HG02885 (cell line): ENCODE measurements around the gene NCBP2L.

ENCODE experiments used
- ATAC-seq: cut with Tn5 transposase; IDR thresholded peaks from one replicate; pipeline ENCODE4 v1.9.1; 2021; ENCODE audit warnings: mild to moderate bottlenecking; ENCODE audit not compliant: unreplicated experiment, poor library complexity

NCBP2L gene

DNA sequence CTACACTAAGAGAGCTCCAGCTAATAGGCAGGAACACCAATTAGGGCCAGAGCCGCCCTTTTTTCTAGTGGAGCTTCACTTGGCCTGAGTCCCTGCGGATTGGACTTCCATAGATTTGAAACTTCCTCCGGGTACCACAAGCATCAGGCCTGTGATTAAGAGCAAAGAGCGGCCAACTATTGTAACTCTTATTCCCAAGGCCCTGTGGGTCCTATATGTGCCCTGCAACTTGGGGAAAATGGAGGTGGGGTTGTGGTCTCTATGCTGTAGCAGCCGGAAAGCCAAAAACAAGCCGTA, at the start of gene NCBP2L:
NCBP2L (plus strand) TSS at position 198 of the 297 bp plus-strand sequence. CDS start 16,488 bp downstream, outside the sequence.
- no peak for ATAC-seq

DNA sequence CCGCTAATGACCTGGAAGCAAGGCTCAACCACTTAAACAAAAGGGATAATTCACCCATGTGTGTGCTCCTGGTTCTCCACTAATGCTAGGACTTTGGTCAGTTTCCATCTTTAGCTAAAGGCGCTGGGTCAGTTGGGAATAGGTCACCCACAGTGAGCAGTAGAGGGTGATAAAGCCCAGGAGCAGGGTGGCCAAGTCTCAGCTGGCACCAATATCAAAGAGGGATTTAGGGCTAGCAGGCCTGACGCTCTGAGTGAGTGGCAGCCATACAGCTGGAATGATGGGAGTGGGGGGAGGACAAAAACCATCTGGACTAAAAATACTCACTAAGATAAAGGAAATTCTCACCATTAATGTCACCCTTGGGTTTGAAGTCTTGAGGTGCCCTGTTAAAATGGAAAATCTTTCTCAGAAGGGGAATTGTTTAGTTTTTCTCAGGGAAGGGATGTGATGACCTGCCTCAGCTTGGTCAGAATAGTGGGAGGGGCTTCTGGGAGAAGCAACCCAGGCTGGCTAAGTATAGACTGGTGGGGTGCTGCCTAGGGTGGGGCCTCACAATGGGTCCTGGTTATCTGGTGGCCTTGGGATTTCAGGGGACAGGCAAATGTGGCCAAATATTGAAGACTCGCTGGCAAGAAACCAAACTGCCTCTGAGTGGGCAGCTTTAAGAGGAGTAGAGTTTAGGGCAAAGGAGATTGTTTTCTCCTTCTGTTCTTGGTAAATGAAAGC, 49.0 kb upstream of the NCBP2L start:
- no peak for ATAC-seq

DNA sequence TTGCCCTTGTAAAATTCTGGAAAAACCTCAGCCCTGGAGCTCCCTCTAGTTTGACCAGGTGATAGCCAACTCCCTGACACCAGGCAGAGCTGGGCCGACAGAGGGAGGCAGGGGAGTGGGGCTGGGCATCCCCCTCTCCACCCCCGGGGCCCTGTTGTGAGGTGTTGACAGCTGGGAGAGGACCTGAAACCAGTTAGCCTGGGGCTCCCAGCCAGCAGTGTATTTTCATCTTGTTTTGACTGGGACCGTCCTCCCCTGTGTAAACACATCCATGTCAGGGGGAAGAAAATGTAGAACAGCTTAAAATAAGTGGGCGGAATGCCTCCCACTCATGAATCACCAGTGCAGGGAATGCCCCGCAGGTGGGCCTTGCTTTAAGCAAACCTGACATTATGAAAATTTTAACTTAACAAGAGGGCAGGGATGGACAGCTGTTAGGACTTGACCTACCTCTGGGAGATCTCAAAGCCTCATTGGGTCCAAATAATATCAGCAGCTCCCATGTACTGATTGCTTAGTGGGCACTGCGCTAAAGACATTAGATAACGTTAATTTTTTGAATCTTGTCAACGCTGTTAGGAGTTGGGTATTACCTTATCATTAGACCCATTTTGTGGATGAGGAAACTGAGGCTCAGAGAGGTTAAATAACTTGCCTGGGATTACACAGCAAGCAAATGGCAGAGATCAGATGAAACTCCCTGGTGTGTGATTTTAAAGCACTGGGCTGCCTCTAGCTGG, 47.8 kb upstream of the NCBP2L start:
- peak; percentile 84 for ATAC-seq

DNA sequence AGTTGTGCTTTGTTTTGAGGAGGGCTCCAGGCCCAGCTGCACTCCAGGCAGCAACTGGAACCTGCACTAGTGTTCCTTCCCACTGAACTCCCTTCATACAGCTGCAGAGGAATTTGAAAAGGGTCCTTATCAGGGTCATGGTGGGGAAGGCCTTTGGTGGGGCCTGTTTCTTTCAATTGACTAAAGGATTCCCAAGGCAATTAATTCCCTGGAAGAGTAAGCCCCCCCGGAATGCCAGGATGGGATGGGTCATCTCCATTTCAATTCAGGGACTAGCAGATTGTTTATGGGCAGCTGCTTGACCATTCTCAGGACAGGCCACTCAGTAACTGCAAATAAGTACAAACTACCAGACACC, 47.3 kb upstream of the NCBP2L start:
- ATAC-seq, result no peak

GRCh38 chrX:107730991-107731766, 46.4 kb upstream of the NCBP2L start:
- no peak for ATAC-seq

DNA sequence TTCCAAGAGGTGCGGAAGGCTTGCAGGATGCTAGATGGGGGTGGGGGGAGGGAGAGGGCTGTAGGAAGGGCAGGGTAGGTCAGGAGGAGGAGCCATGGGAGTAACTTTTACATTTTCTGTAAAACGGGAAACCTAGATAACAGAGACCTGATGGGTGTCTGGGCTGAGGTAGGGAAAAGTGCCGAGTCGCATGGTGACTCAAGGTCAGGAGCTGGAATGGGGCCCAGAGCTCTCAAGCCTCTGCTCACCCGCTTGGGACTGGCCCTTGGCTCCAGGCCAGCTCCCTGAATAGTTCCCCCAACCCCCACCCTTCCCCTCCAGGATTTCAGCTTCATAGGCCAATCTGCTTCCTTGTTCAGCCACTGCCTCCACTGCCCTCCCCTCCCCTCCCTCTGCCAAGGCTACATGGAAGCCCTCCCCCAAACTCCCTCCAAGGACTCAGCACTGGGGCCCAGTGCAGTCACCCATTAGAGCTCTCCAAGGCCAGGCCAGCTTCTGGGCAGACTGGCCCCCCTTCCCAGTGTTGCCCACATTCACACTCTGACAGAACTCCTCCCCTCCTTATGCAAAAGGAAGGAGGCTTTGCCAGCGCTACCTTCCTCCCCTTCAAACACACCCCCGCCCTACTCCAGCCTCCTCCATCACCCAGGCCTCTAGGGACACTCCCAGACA, 45.6 kb upstream of the NCBP2L start:
- no peak for ATAC-seq

- ATAC-seq, result no peak
These were observed 43.8 kb upstream of the NCBP2L start for GRCh38 chrX:107733686-107734085.

DNA sequence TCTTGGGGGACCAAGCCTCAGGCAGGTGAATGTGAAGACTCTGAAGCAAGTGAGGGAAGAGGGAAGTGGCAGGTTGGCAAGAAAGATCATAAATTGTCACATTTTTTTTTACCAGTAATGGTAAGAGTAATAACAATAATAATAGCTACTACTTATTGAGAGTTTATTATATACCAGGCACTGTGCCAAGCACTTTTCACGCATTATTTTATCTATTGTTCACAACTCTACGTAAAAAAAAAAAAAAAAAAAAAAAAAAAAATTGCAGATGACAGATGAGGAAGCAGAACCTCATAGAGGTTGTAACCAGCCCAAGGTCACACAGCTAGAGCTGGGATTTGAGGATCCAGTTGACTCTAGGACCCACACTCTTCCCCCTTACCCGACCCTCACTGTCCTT, 42.9 kb upstream of the NCBP2L start:
- ATAC-seq, result no peak

DNA sequence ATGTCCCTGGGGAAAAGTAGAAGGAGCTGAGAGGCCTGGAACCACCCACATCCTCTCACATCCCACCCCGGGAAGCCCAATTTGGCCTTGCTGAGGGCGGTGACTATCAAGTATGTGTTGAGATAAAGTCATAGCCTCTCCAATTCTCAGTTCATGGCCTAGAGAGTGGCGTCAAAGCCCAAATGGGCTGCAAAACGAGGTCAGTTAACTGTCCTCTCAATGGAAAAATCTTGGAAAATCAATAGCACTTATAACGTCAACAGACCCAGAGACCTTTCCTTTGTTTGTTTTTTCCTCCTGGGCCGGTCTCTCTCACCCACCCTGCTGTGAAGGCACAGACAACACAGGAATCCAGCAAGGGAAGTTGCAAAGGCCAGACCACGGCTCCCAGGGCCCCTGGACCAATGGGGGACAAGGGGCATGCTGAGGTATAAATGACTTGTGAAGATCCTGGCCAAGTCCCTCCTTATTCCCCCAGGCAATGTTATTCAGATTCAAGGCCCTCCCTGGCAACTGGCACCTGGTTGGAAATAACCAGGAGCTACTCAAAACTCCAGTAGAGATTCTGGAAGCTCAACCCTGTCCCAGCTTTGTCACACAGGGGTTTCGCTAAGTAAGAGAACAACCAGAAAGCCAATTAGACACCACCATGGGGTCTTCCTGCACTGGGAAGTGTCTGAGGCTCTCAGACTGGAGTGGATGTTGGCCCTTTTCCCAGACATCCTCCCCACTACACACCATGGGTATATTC, 40.6 kb upstream of the NCBP2L start:
- ATAC-seq, result no peak

DNA sequence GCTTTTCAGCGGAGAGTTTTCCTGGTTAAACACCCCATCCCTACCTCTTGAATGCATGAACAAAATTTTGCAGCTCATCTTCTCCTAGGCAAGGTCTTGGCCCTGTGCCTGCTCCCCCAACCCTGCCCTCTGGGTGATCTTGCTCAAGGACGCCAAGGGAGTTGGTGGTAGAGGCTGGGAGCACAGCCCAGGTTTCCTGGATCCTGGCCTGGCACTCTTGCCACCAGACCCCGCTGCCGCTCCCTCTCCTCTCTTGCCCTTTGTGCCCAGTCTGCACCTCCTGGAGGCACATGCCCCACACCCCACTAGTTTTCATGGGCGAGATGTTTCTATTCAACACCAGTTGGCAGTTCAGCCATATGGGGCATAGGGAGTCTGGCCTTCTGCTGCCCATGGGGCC, 39.3 kb upstream of the NCBP2L start:
- ATAC-seq, result no peak

DNA sequence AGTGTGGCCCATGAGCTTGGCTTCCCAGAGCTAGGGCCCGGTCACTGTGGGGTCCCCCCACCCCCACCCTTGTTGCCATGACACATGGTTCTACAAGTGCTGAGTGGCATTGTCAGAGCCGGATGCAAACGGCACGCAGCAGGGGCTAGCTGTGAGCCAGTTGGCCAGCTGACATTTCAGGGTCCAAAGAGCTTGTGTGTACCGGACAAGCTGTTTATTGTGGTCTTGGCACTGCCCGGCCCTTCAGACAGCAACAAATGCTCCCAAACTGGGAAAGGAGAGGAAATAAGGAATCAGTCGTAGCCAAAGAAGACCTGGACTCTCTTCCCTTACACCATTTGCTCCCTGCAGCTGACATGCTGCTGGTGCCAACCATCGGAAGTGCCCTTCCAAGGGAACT, 38.8 kb upstream of the NCBP2L start:
- no peak for ATAC-seq

- ATAC-seq, result no peak
These were observed 38.0 kb upstream of the NCBP2L start for GRCh38 chrX:107739541-107739940.

- ATAC-seq, result peak; percentile 3
These were observed 36.1 kb upstream of the NCBP2L start for GRCh38 chrX:107741404-107741790.

- no peak for ATAC-seq
These were observed 34.8 kb upstream of the NCBP2L start for GRCh38 chrX:107742700-107743191.

DNA sequence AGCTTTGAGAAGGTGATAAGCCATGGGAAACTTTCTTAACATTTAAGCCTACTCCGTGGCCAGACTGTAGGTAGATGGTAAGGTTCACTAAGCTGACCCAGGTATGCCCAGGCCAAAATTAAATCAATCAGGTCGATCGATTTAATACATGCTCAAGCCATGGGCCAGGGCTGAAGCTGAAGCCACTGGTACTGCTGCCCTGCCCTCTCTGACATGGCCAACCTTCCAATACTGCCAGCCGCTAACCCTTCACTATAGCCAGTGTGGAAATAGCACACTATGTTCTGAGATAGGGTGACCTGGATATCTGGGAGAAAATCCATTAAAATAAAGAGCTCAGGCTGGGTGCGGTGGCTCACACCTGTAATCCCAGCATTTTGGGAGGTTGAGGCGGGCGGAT, 33.5 kb upstream of the NCBP2L start:
- ATAC-seq, result no peak

DNA sequence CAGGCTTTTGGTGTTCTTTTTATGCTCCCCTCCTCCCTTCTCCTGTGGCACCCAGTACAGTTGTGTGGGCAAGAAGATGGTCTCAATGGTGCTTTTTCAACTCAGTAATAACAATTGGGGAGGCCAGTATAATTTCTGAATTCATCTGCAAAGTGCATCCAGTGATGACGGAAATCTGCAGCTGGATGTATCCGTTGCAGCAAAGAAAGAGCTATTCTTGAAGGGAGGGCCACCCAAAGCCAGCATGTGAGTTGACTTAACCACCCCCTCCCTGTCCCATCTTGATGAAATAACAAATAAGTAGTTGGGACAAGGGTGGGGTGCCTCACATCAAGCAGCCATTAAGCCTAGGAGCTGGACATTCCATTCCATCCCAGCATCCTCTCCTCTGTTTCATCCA, 32.7 kb upstream of the NCBP2L start:
- no peak for ATAC-seq

- ATAC-seq, result no peak
These were observed 29.9 kb upstream of the NCBP2L start for GRCh38 chrX:107747596-107748161.

DNA sequence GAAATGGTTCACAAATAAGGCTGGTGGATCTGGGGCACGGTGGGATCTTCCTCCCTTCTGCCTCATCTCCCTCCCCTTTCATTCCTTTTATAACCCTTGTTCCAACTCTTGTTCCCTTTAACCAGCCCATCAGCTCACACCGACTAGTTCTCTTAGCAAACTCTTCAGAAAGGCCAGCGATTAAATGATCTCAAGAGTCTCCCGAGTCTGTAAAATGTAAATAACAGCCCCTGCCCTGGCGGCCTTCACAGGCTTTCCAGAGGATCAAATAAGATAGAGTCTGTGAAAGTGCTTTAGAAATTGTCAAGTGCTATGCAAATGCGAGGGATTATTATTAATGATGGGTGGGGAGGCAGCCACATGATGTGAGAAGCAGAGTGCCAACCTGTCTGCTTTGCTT, 29.0 kb upstream of the NCBP2L start:
- ATAC-seq, result no peak

- ATAC-seq, result no peak
These were observed 27.3 kb upstream of the NCBP2L start for GRCh38 chrX:107750263-107750662.
